Ovary (tissue), 3 donors: ENCODE data around the gene CNGA4.

Source experiments
- CTCF ChIP-seq, 3 donors: fragments of 450-650 bp in 2 of 3; fragments of 200-600 bp in 1 of 3; IDR thresholded peaks; one replicate each; pipeline versions ENCODE4 v1.5.1 to v1.8.0; 2016 to 2022; ENCODE audit warnings: antibody characterized with exemption in 3 of 3, mild to moderate bottlenecking in 1 of 3
- EP300 ChIP-seq: sonication (generic); formaldehyde crosslinking; IDR thresholded peaks from one replicate; pipeline ENCODE4 v1.6.1; 2017; ENCODE audit warnings: antibody characterized with exemption
- POLR2A ChIP-seq: fragments of 450-650 bp; IDR thresholded peaks from one replicate; pipeline ENCODE4 v1.6.1; 2017; ENCODE audit warnings: antibody characterized with exemption, mild to moderate bottlenecking, moderate library complexity
- donor health status: DM: no; HTN: no; CAD: no.

- TF ChIP-seq POLR2A (no peak), CTCF (IDR thresholded peaks at IDR 0.05) (no peak), EP300 (no peak)
Measured at GRCh38 chr11:6248248-6248647, 9.4 kb downstream of the CNGA4 start.
